ENCODE measurements around the gene THADA.
"Not testable (repeated sequence)": the region's sequence is repeated elsewhere in the genome, so short reads cannot be mapped to it uniquely, and the experiment has no call there.

Gene THADA

GRCh38 chr2:43302961-43303494 is 292.8 kb downstream of the THADA start:
- Histone ChIP-seq H3K9ac (no peak overlapping the region), H3K27ac (peak overlapping the region in 5 of 11 experiments; percentile 31 to 99 (median 94); a peak in 8 of 22 replicates), H3K4me2 (peak overlapping the region in 4 of 11 experiments; percentile 77 to 85 (median 83); a peak in 7 of 22 replicates), H3K27me3 (no peaks in the 10 kb centered on the region), H3K4me1 (peaks cover 0 to 78% (median 16%) of the 10 kb centered on the region in 10 experiments; a peak in 12 of 20 replicates), H3K9me3 (replicated peaks in 1 of 11) (peaks cover 0 to 8% (median 0%) of the 10 kb centered on the region in 11 experiments; a peak in 1 of 22 replicates), H3K4me3 (no peak overlapping the region), H4K20me1 (no peaks in the 10 kb centered on the region), H3K36me3 (peaks cover 0 to 16% (median 11%) of the 10 kb centered on the region in 11 experiments; a peak in 8 of 22 replicates)
- TF ChIP-seq Cebpa-rat (IDR thresholded peaks at IDR 0.05), result no peak

- no peaks in the 10 kb centered on the region for H3K27me3 ChIP-seq
- no peaks in the 10 kb centered on the region for H4K20me1 ChIP-seq
- no peak overlapping the region for H3K9ac ChIP-seq
- H3K4me3 ChIP-seq, result no peak overlapping the region
- peak overlapping the region in 4 of 11 experiments; percentile 77 to 85 (median 83); a peak in 5 of 22 replicates for H3K4me2 ChIP-seq
- peaks cover 0 to 72% (median 16%) of the 10 kb centered on the region in 10 experiments; a peak in 12 of 20 replicates for H3K4me1 ChIP-seq
- peaks cover 0 to 8% (median 0%) of the 10 kb centered on the region in 11 experiments; a peak in 1 of 22 replicates for H3K9me3 ChIP-seq (replicated peaks in 1 of 11)
- peaks cover 0 to 16% (median 11%) of the 10 kb centered on the region in 11 experiments; a peak in 8 of 22 replicates for H3K36me3 ChIP-seq
- TF ChIP-seq Cebpa-rat (IDR thresholded peaks at IDR 0.05), result no peak
- peak overlapping the region in 4 of 11 experiments; percentile 31 to 99 (median 67); a peak in 4 of 22 replicates for H3K27ac ChIP-seq
These were observed 293.5 kb downstream of the THADA start for GRCh38 chr2:43302182-43302960.

- peak overlapping the region in 1 of 11 experiments; percentile 40; a peak in 2 of 22 replicates for H3K9ac ChIP-seq
- no peak for TF ChIP-seq Cebpa-rat (IDR thresholded peaks at IDR 0.05)
- peak overlapping the region in 5 of 11 experiments; percentile 9 to 85 (median 31); a peak in 7 of 22 replicates for H3K4me2 ChIP-seq
- H3K27me3 ChIP-seq, result no peaks in the 10 kb centered on the region
- peaks cover 0 to 11% (median under 1%) of the 10 kb centered on the region in 11 experiments; a peak in 4 of 22 replicates for H3K36me3 ChIP-seq
- peaks cover 0 to 11% (median 8%) of the 10 kb centered on the region in 11 experiments; a peak in 18 of 22 replicates for H3K9me3 ChIP-seq (replicated peaks in 1 of 11)
- no peak overlapping the region; a peak in 1 of 22 replicates for H3K27ac ChIP-seq
- no peaks in the 10 kb centered on the region for H4K20me1 ChIP-seq
- H3K4me1 ChIP-seq, result peaks cover 0 to 63% (median 18%) of the 10 kb centered on the region in 10 experiments; a peak in 13 of 20 replicates
- no peak overlapping the region for H3K4me3 ChIP-seq
These were observed 294.9 kb downstream of the THADA start for GRCh38 chr2:43300781-43301583.

- TF ChIP-seq Cebpa-rat (IDR thresholded peaks at IDR 0.05), result no peak
These were observed 295.6 kb downstream of the THADA start for GRCh38 chr2:43300222-43300621.

GRCh38 chr2:43298500-43298899 is 297.3 kb downstream of the THADA start:
- H3K4me2 ChIP-seq, result no peak overlapping the region
- H3K27ac ChIP-seq, result no peak overlapping the region

More at GRCh38 chr2:43300222-43300621, 295.6 kb downstream of the THADA start:
- peaks cover 0 to 10% (median 0%) of the 10 kb centered on the region in 11 experiments; a peak in 3 of 22 replicates for H3K36me3 ChIP-seq
- H3K4me3 ChIP-seq, result no peak overlapping the region
- H3K9ac ChIP-seq, result peak overlapping the region in 1 of 11 experiments; percentile 40; a peak in 2 of 22 replicates
- peak overlapping the region in 5 of 11 experiments; percentile 9 to 85 (median 31); a peak in 6 of 22 replicates for H3K4me2 ChIP-seq
- no peaks in the 10 kb centered on the region for H3K27me3 ChIP-seq
- peaks cover 0 to 16% (median 12%) of the 10 kb centered on the region in 11 experiments; a peak in 18 of 22 replicates for H3K9me3 ChIP-seq (replicated peaks in 1 of 11)
- H4K20me1 ChIP-seq, result no peaks in the 10 kb centered on the region
- peaks cover 0 to 64% (median 19%) of the 10 kb centered on the region in 10 experiments; a peak in 15 of 20 replicates for H3K4me1 ChIP-seq
- no peak overlapping the region; a peak in 1 of 22 replicates for H3K27ac ChIP-seq

GRCh38 chr2:43297740-43298139 is 298.1 kb downstream of the THADA start:
- not testable (repeated sequence) for H3K27me3 ChIP-seq, H3K4me3 ChIP-seq, H3K4me2 ChIP-seq, H3K36me3 ChIP-seq, H3K9ac ChIP-seq, H4K20me1 ChIP-seq, H3K27ac ChIP-seq
- Histone ChIP-seq H3K9me3 (replicated peaks in 1 of 11) (peaks cover 0 to 24% (median 14%) of the 10 kb centered on the region in 11 experiments; a peak in 18 of 22 replicates), H3K4me1 (peaks cover 21 to 63% (median 34%) of the 10 kb centered on the region in 10 experiments)

More at GRCh38 chr2:43298500-43298899, 297.3 kb downstream of the THADA start:
- no peak for TF ChIP-seq Cebpa-rat (IDR thresholded peaks at IDR 0.05)
- Histone ChIP-seq H3K36me3 (peaks cover 0 to 4% (median 0%) of the 10 kb centered on the region in 11 experiments; a peak in 2 of 22 replicates), H3K4me3 (no peak overlapping the region), H3K27me3 (no peaks in the 10 kb centered on the region), H4K20me1 (no peaks in the 10 kb centered on the region), H3K9ac (no peak overlapping the region), H3K9me3 (replicated peaks in 1 of 11) (peaks cover 0 to 19% (median 12%) of the 10 kb centered on the region in 11 experiments; a peak in 18 of 22 replicates), H3K4me1 (peaks cover 14 to 63% (median 29%) of the 10 kb centered on the region in 10 experiments)

GRCh38 chr2:43294973-43295603 is 300.8 kb downstream of the THADA start:
- peak overlapping the region; percentile 81 to 94 (median 90) for H3K27ac ChIP-seq
- no peaks in the 10 kb centered on the region for H3K27me3 ChIP-seq
- peak overlapping the region in 10 of 11 experiments; percentile 39 to 76 (median 72); a peak in 17 of 22 replicates for H3K9ac ChIP-seq
- peaks cover 0 to 30% (median 24%) of the 10 kb centered on the region in 11 experiments; a peak in 18 of 22 replicates for H3K9me3 ChIP-seq (replicated peaks in 1 of 11)
- H3K4me2 ChIP-seq, result peak overlapping the region; percentile 39 to 95 (median 69); a peak in 20 of 22 replicates
- no peak overlapping the region for H3K4me3 ChIP-seq
- H3K4me1 ChIP-seq, result peaks cover 21 to 63% (median 40%) of the 10 kb centered on the region in 10 experiments
- H4K20me1 ChIP-seq, result no peaks in the 10 kb centered on the region
- peaks cover 5 to 33% (median 31%) of the 10 kb centered on the region in 11 experiments; a peak in 19 of 22 replicates for H3K36me3 ChIP-seq
- TF ChIP-seq Cebpa-rat (IDR thresholded peaks at IDR 0.05), result no peak
